Erythroblast (primary cell): ENCODE data around the gene PIK3CG.
"Not testable (repeated sequence)": the region's sequence is repeated elsewhere in the genome, so short reads cannot be mapped to it uniquely, and the experiment has no call there.

Source experiments
- GATA1 ChIP-seq: IDR thresholded peaks from 2 replicates; pipeline ENCODE4 v1.6.1; 2011; ENCODE audit warnings: low read depth, mild to moderate bottlenecking, control low read depth, low read length, moderate library complexity
- POLR2A ChIP-seq: IDR thresholded peaks from 2 replicates; pipeline ENCODE4 v1.6.1; 2011; ENCODE audit warnings: mild to moderate bottlenecking, low read length

DNA sequence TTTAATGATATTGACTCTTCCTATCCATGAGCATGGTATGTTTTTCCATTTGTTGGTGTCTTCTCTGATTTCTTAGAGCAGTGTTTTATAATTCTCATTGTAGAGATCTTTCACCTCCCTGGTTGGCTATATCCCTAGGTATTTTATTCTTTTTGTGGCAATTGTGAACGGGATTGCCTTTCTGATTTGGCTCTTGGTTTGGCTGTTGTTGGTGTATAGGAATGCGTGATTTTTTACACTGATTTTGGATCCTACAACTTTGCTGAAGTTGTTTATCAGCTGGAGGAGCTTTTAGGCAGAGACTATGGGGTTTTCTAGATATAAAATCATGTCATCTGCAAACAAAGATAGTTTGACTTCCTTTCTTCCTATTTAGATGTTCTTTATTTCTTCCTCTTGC lies 33.9 kb downstream of the PIK3CG start:
- TF ChIP-seq POLR2A, GATA1: not testable (repeated sequence)
